ENCODE data around the gene HS3ST5.
A peak's percentile ranks its signal among the peaks of the same experiment; 100 is the strongest.

HS3ST5 gene

GRCh38 chr6:114344971-114345275, 2.1 kb upstream of the HS3ST5 start:
- Mint-ChIP-seq H3K4me3 (no peak overlapping the region), H3K4me1 (peaks cover 17% of the 10 kb centered on the region), H3K9me3 (no peaks in the 10 kb centered on the region), H3K36me3 (ENCODE audit: low read depth) (no peaks in the 10 kb centered on the region), H3K27me3 (ENCODE audit: low read depth) (peaks cover 43% of the 10 kb centered on the region), H3K27ac (no peak overlapping the region)
- TF ChIP-seq, protein P1, sequence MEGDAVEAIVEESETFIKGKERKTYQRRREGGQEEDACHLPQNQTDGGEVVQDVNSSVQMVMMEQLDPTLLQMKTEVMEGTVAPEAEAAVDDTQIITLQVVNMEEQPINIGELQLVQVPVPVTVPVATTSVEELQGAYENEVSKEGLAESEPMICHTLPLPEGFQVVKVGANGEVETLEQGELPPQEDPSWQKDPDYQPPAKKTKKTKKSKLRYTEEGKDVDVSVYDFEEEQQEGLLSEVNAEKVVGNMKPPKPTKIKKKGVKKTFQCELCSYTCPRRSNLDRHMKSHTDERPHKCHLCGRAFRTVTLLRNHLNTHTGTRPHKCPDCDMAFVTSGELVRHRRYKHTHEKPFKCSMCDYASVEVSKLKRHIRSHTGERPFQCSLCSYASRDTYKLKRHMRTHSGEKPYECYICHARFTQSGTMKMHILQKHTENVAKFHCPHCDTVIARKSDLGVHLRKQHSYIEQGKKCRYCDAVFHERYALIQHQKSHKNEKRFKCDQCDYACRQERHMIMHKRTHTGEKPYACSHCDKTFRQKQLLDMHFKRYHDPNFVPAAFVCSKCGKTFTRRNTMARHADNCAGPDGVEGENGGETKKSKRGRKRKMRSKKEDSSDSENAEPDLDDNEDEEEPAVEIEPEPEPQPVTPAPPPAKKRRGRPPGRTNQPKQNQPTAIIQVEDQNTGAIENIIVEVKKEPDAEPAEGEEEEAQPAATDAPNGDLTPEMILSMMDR (IDR thresholded peaks at IDR 0.05; ENCODE audit: unreplicated experiment in 3 of 3), result no peak

- no peaks in the 10 kb centered on the region for H3K9me3 Mint-ChIP-seq
- H3K27ac Mint-ChIP-seq, result no peak overlapping the region
- TF ChIP-seq, protein P1 (IDR thresholded peaks at IDR 0.05; ENCODE audit: unreplicated experiment in 3 of 3), result no peak
- H3K36me3 Mint-ChIP-seq (ENCODE audit: low read depth), result no peaks in the 10 kb centered on the region
- peaks cover 22% of the 10 kb centered on the region for H3K4me1 Mint-ChIP-seq
- peaks cover 48% of the 10 kb centered on the region for H3K27me3 Mint-ChIP-seq (ENCODE audit: low read depth)
- peak overlapping the region; percentile 80 to 88 (median 85) for H3K4me3 Mint-ChIP-seq
These were observed 1.6 kb upstream of the HS3ST5 start for GRCh38 chr6:114344246-114344970.

- Mint-ChIP-seq H3K27ac (peak overlapping the region in 1 of 3 experiments; percentile 2), H3K27me3 (ENCODE audit: low read depth) (peaks cover 53% of the 10 kb centered on the region), H3K4me3 (peak overlapping the region; percentile 80 to 88 (median 85)), H3K9me3 (no peaks in the 10 kb centered on the region), H3K36me3 (ENCODE audit: low read depth) (no peaks in the 10 kb centered on the region), H3K4me1 (peaks cover 24% of the 10 kb centered on the region)
- TF ChIP-seq, protein P1 (IDR thresholded peaks at IDR 0.05; ENCODE audit: unreplicated experiment in 3 of 3), result peak in 1 of 3 experiments; percentile 9
These were observed 940 bp upstream of the HS3ST5 start for GRCh38 chr6:114343782-114344144.

- Mint-ChIP-seq H3K27me3 (ENCODE audit: low read depth) (peaks cover 53% of the 10 kb centered on the region), H3K4me3 (peak overlapping the region; percentile 89 to 91 (median 90)), H3K27ac (peak overlapping the region in 2 of 3 experiments; percentile 13 to 42), H3K9me3 (no peaks in the 10 kb centered on the region), H3K4me1 (peaks cover 24% of the 10 kb centered on the region), H3K36me3 (ENCODE audit: low read depth) (no peaks in the 10 kb centered on the region)
- TF ChIP-seq, protein P1 (IDR thresholded peaks at IDR 0.05; ENCODE audit: unreplicated experiment in 3 of 3), result no peak
These were observed 567 bp downstream of the HS3ST5 start for GRCh38 chr6:114342086-114342825.

- no peaks in the 10 kb centered on the region for H3K9me3 Mint-ChIP-seq
- H3K4me3 Mint-ChIP-seq, result peak overlapping the region; percentile 10 to 47 (median 42)
- peaks cover 24% of the 10 kb centered on the region for H3K4me1 Mint-ChIP-seq
- peaks cover 42% of the 10 kb centered on the region for H3K27me3 Mint-ChIP-seq (ENCODE audit: low read depth)
- peak overlapping the region in 1 of 3 experiments; percentile 71 for H3K27ac Mint-ChIP-seq
- TF ChIP-seq, protein P1 (IDR thresholded peaks at IDR 0.05; ENCODE audit: unreplicated experiment in 3 of 3), result no peak
- no peaks in the 10 kb centered on the region for H3K36me3 Mint-ChIP-seq (ENCODE audit: low read depth)
These were observed 3.1 kb downstream of the HS3ST5 start for GRCh38 chr6:114339706-114340105.

Measured in nephron (organoid).